Activated CD8-positive, alpha-beta memory T cell treated with anti-CD3 and anti-CD28 coated beads, Interleukin-2, amount 50 U/mL, for 4 hours (primary cell): Measurements from ENCODE around the gene RIC1.
"Not testable (repeated sequence)": the region's sequence is repeated elsewhere in the genome, so short reads cannot be mapped to it uniquely, and the experiment has no call there.

Source experiments
- DNase-seq: peaks from one replicate; pipeline ENCODE4 v3.0.0-alpha.2; 2020

The RIC1 gene

GRCh38 chr9:5626727-5627634 is 1.9 kb upstream of the RIC1 start:
- DNase-seq = peak; percentile 18

DNA sequence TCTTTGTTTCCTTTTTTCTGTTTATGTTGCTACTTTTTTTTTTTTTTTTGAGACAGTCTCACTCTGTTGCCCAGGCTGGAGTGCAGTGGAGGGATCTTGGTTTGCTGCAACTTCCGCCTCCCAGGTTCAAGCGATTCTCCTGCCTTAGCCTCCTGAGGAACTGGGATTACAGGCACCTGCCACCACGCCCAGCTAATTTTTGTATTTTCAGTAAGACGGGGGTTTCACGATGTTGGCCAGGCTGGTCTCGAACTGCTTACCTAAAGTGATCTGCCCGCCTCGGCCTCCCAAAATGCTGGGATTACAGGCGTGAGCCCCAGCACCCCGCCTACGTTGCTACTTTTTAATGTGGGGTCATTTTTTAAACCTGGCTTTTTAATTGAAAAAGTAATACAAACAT is 1.2 kb upstream of the RIC1 start:
- not testable (repeated sequence) for DNase-seq

DNA sequence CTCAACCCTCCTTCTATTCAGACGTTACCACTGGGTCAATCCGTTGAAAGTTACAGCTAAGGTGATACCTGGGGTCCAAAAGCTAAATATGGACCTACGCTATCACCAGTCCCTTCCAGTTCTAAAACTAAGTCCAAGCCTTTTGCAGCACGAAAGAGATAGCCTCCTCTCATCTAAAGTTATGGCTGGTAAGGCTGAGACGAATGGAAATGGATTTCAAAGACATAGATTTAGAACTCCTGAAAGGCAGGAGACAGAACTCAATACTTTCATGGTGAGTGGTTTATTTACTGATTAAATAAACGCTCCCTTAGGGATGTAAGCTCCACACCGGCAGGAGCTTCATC is 751 bp upstream of the RIC1 start:
- DNase-seq = no peak

GRCh38 chr9:5629312-5630080 is 589 bp downstream of the RIC1 start:
- DNase-seq = peak; percentile 46

- no peak for DNase-seq
These were observed 1.2 kb downstream of the RIC1 start for GRCh38 chr9:5630081-5630507.

GRCh38 chr9:5631026-5631425 is 2.1 kb downstream of the RIC1 start:
- no peak for DNase-seq

- no peak for DNase-seq
These were observed 3.6 kb downstream of the RIC1 start for GRCh38 chr9:5632540-5632939.

DNA sequence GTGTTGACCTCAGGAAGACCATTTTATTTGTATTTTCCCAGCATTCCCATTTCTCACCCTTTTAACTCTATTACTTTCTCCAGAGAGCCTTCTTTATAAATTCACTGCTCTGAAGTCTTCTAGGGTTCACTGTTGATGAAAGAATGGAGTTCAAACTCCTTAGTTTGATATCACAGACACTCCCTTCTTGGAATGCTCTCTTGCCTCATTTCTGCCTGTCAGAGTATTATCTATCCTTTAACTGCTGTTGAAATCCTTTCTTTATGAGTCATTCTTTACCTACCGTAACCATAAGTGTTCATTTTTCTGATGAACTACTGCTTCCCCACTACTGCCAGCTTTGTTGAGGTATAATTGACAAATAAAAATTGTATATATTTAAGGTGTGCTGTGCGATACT is 4.3 kb downstream of the RIC1 start:
- DNase-seq = no peak

- no peak for DNase-seq
These were observed 6.5 kb downstream of the RIC1 start for GRCh38 chr9:5635390-5635789.

DNA sequence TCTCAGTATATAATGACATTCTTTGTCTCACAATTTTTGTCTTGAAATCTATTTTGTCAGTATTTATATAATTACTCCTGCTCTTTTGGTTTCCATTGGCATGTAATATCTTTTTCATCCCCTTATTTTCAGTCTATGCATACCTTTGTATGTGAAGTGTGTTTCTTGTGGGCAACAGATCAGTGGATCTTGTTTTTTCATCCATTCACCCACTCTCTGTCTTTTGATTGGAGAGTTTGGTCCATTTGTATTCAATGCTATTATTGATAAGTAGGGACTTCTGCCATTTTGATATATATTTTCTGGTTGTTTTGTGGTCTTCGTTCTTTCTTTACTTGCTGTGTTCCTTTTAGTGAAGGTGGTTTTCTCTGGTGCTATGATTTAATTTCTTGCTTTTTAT is 10.9 kb downstream of the RIC1 start:
- DNase-seq = no peak

GRCh38 chr9:5642170-5642569 is 13.3 kb downstream of the RIC1 start:
- no peak for DNase-seq

GRCh38 chr9:5643005-5643624 is 14.2 kb downstream of the RIC1 start:
- no peak for DNase-seq

DNA sequence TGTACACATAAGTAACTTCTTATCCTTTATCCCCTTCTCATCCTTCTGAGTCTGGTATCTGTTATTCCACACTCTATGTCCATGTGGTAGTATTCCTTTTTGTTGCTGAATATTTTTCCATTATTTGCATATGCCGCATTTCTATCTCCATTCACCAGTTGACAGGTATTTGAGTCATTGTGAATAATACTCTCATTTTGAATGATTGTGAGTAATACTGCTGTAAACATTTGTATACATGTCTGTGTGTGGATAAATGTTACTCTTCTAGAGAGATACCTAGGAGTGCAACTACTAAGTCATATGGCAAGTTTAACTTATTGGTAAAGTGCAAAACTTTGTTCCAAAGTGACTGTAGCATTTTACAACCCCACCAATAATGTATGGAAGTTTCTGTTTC is 15.6 kb downstream of the RIC1 start:
- DNase-seq = no peak

GRCh38 chr9:5646116-5646515 is 17.2 kb downstream of the RIC1 start:
- DNase-seq = no peak

GRCh38 chr9:5650356-5651105 is 21.6 kb downstream of the RIC1 start:
- no peak for DNase-seq

- no peak for DNase-seq
These were observed 22.3 kb downstream of the RIC1 start for GRCh38 chr9:5651246-5651645.

- no peak for DNase-seq
These were observed 23.9 kb downstream of the RIC1 start for GRCh38 chr9:5652821-5653220.

DNA sequence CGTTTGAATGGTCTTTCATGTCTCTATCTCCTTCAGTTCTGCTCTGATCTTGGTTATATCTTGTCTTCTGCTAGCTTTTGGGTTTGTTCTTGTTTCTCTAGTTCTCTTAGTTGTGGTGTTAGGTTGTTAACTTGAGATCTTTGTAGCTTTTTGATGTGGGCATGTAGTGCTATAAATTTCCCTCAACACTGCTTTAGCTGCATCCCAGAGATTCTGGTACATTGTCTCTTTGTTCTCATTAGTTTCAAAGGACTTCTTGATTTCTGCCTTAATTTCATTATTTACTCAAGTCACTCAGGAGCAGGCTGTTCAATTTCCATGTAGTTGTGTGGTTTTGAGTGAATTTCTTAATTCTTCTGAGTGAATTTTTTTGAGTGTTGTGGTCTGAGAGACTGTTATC is 33.9 kb downstream of the RIC1 start:
- not testable (repeated sequence) for DNase-seq

DNA sequence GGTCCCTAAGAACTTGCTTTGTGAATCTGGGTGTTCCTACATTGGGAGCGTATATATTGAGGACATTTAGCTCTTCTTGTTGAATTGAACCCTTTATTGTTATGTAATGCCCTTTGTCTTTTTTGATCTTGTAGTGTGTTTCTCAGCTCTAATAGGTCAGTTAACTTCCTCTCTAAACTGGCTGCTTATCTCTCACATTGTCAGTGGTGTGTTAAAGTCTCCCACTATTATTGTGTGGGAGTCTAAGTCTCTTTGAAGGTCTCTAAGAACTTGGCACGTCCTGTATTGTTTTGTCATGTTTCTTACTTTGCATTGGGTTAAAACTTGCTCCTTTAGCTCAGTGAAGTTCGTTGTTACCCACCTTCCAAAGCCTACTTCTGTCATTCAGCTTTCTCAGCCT is 36.2 kb downstream of the RIC1 start:
- no peak for DNase-seq

- DNase-seq = no peak
These were observed 38.5 kb downstream of the RIC1 start for GRCh38 chr9:5667391-5667790.

GRCh38 chr9:5670079-5670478 is 41.2 kb downstream of the RIC1 start:
- no peak for DNase-seq

DNA sequence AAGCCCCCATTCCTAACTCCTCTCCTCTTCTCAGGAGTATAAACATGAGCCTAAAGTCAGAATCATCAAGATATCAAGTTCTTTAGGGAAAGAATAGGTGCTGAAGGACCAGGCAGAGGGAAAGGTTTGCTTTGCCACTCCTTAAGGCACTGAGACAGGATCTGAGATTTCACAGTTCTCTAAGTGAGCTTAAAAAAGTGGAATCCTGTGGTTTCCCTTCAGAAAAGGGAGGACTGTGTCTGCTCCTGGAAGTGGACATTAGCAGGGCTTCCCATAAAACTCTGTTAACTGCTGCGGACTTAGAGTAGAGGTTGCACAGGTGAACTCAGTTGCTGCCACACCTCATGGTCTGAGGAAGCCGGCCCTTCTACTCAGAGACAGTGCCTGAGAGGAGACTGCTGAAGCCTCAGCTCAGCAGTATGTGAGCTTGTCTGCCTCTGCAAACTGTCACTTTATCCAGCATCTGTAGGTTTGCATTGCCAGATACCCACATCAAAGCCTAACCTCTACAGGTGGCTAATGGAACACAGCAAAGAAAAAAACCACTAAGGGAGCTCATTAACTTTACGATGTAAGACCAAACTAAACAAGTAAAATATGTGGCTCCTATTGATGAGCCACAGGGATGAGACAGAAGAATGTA is 42.9 kb downstream of the RIC1 start:
- DNase-seq = no peak

DNA sequence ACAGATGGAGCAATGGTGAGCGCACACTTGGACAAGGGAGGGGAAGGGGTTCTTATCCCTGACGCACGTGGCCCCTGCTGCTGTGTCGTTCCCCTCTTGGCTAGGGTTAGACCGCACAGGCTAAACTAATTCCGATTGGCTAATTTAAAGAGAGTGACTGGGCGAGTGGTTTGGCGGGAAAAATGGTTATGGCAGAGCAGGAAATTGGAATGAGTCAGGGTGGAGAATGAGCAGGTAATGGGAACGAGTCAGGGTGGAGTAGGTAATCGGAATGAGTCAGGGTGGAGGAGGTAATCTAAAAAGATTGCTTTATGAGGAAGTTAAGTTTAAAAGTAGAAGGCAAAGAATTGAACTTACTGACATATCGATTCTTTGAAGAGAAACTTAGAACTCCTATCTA is 46.1 kb downstream of the RIC1 start:
- not testable (repeated sequence) for DNase-seq
